ENCODE measurements around the gene DST. TPM values are rescaled to one million over a fixed set of nuclear protein-coding genes. Genes with fewer than 3 reads are reported as not detected.

DST gene
- total RNA-seq, 1 donor from 2014 or later: 259 TPM

DNA sequence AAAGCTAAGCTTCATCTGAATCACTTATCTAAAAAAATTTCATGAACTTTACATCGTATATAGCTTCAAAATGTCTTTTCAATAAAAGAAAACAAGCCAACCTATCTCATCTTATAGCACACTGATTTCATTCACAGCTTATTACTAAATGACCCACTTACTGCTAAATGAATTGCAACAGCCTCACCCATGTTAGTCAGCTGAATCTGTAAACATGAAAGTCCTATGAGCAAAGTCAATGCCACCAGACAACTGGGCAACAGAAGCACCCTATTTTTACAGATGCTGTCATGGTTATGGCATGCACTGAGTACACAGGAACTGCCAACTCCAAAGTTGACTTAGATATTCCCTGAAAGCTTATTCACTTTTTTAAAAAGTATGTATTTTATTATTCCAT lies 41.2 kb upstream of the DST start:
- Histone ChIP-seq H3K36me3 (no peaks in the 10 kb centered on the region), H2AFZ (replicated peaks) (no peak overlapping the region), H3F3A (ENCODE audit: low read depth) (no peaks in the 10 kb centered on the region), H4K20me1 (ENCODE audit: low read depth) (peaks cover 43% of the 10 kb centered on the region), H3K4me3 (no peak overlapping the region), H3K27ac (no peak overlapping the region), H3K9ac (no peak overlapping the region), H3K4me2 (no peak overlapping the region), H3K9me3 (ENCODE audit: low read depth) (no peaks in the 10 kb centered on the region), H3K27me3 (no peaks in the 10 kb centered on the region), H3K79me2 (ENCODE audit: low read depth) (peaks cover 53% of the 10 kb centered on the region), H3K4me1 (peaks cover 6% of the 10 kb centered on the region)
- no peaks in the 10 kb centered on the region for H3K9me3 Mint-ChIP-seq
- DNase-seq (ENCODE audit: low spot score): no peak
- no peaks in the 10 kb centered on the region for H3K27me3 Mint-ChIP-seq (ENCODE audit: insufficient read depth, low read depth)
- TF ChIP-seq, protein P1, sequence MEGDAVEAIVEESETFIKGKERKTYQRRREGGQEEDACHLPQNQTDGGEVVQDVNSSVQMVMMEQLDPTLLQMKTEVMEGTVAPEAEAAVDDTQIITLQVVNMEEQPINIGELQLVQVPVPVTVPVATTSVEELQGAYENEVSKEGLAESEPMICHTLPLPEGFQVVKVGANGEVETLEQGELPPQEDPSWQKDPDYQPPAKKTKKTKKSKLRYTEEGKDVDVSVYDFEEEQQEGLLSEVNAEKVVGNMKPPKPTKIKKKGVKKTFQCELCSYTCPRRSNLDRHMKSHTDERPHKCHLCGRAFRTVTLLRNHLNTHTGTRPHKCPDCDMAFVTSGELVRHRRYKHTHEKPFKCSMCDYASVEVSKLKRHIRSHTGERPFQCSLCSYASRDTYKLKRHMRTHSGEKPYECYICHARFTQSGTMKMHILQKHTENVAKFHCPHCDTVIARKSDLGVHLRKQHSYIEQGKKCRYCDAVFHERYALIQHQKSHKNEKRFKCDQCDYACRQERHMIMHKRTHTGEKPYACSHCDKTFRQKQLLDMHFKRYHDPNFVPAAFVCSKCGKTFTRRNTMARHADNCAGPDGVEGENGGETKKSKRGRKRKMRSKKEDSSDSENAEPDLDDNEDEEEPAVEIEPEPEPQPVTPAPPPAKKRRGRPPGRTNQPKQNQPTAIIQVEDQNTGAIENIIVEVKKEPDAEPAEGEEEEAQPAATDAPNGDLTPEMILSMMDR (IDR thresholded peaks at IDR 0.05): no peak
- no peak for TF ChIP-seq EZH2 (IDR thresholded peaks at IDR 0.05)
- no peak for TF ChIP-seq EZH2phosphoT487 (IDR thresholded peaks at IDR 0.05)
- no peak overlapping the region for H3K4me3 Mint-ChIP-seq
- H3K27ac Mint-ChIP-seq: no peak overlapping the region
- no peaks in the 10 kb centered on the region for H3K4me1 Mint-ChIP-seq
- H3K36me3 Mint-ChIP-seq: peaks cover 12% of the 10 kb centered on the region

DNA sequence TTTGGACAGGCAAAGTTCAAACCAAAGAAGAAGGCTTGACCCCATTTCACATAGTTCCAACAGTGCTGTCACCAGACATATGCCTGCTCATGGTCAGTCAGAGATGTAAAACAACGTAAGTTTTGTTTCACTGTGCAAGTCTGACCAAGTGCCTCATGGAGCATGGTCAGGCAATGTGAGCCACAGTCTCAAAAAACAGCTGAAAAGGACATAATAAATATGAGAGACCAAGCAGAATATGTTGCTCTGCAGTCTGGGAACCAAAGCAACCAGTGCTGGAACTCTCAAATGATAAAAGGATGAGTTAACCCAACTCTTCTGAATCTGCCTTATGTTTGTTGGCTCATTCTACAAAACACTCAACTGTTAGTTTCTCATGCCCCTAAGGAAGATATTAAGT lies 39.9 kb upstream of the DST start:
- Mint-ChIP-seq H3K9me3 (no peaks in the 10 kb centered on the region), H3K27me3 (ENCODE audit: insufficient read depth, low read depth) (no peaks in the 10 kb centered on the region), H3K27ac (no peak overlapping the region), H3K4me1 (no peaks in the 10 kb centered on the region), H3K36me3 (peaks cover 12% of the 10 kb centered on the region), H3K4me3 (no peak overlapping the region)
- H3K4me3 ChIP-seq: no peak overlapping the region
- no peak for DNase-seq (ENCODE audit: low spot score)
- H4K20me1 ChIP-seq (ENCODE audit: low read depth): peaks cover 34% of the 10 kb centered on the region
- no peaks in the 10 kb centered on the region for H3K9me3 ChIP-seq (ENCODE audit: low read depth)
- no peaks in the 10 kb centered on the region for H3K36me3 ChIP-seq
- no peak for TF ChIP-seq EZH2phosphoT487 (IDR thresholded peaks at IDR 0.05)
- no peak overlapping the region for H2AFZ ChIP-seq (replicated peaks)
- H3K79me2 ChIP-seq (ENCODE audit: low read depth): peaks cover 45% of the 10 kb centered on the region
- no peak overlapping the region for H3K9ac ChIP-seq
- no peaks in the 10 kb centered on the region for H3F3A ChIP-seq (ENCODE audit: low read depth)
- H3K27me3 ChIP-seq: no peaks in the 10 kb centered on the region
- H3K4me1 ChIP-seq: peaks cover 5% of the 10 kb centered on the region
- no peak overlapping the region for H3K27ac ChIP-seq
- no peak overlapping the region for H3K4me2 ChIP-seq

DNA sequence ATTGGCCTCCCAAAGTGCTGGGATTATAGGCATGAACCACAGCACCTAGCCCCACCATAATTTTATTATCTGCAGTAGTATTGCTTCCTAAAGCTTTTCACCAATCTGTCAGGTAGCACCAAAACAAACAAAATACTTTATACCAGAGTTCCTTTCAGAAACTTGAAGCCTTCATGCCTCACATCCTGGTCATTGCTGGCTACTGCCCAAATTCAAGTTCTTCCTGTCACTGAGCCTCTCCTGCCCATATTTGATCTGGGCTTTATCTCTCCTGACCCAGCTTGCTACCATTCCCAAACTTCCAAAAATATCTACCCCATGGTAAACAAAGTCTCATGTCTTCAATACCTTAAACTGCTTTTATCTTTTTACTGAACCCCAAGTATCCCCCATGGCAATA lies 34.9 kb upstream of the DST start:
- H3K27me3 ChIP-seq: no peaks in the 10 kb centered on the region
- Mint-ChIP-seq H3K36me3 (peaks cover 16% of the 10 kb centered on the region), H3K4me3 (no peak overlapping the region), H3K4me1 (peaks cover under 1% of the 10 kb centered on the region), H3K27me3 (ENCODE audit: insufficient read depth, low read depth) (peaks cover 3% of the 10 kb centered on the region), H3K27ac (no peak overlapping the region), H3K9me3 (peaks cover 10% of the 10 kb centered on the region)
- peaks cover 6% of the 10 kb centered on the region for H3K36me3 ChIP-seq
- H4K20me1 ChIP-seq (ENCODE audit: low read depth): peaks cover 26% of the 10 kb centered on the region
- TF ChIP-seq, protein P1 (IDR thresholded peaks at IDR 0.05): no peak
- TF ChIP-seq EZH2phosphoT487 (IDR thresholded peaks at IDR 0.05) (no peak), EZH2 (IDR thresholded peaks at IDR 0.05) (no peak)
- peaks cover 2% of the 10 kb centered on the region for H3K4me1 ChIP-seq
- no peak overlapping the region for H2AFZ ChIP-seq (replicated peaks)
- no peaks in the 10 kb centered on the region for H3K9me3 ChIP-seq (ENCODE audit: low read depth)
- no peak for DNase-seq (ENCODE audit: low spot score)
- no peak overlapping the region for H3K27ac ChIP-seq
- H3F3A ChIP-seq (ENCODE audit: low read depth): no peaks in the 10 kb centered on the region
- H3K9ac ChIP-seq: no peak overlapping the region
- no peak overlapping the region for H3K4me2 ChIP-seq
- H3K4me3 ChIP-seq: no peak overlapping the region
- peaks cover 54% of the 10 kb centered on the region for H3K79me2 ChIP-seq (ENCODE audit: low read depth)

DNA sequence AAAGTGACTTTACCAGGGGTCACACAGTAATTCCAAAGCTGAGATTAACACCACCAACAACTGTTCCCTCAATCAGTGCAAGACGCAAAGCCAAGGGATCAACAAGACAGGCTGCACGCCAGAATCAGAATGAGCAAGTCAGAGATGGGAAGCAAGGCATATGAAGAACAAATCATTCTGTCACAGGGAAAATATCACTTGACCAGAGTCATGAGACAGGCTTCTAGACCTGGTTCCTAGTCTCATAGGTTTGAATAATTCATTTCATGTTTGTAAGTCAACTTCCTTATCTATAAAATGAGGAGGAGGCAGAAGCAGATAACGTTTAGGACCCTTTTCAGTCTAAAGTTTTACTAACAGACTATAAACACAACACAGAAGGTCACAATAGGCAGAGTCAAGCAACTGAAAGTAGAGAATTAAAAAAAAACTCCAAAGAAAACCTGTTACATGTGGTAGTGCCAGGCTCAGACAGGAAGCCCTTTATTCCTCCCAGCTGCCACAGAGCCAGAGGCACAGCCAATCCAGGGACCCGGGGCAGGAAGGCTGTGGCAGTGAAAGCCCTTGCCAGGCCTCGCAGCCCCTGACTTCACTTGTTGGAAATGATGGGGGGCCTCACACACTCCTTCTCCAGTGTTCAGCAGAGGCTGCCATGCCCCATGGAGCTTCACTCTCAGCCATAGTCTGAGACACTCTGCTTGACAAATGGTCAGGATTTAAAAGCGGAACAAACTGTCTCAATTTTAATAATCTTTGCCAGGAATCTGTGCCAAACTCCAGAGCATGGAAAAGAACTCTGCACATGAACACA lies 29.2 kb upstream of the DST start:
- H3K9me3 ChIP-seq (ENCODE audit: low read depth): no peaks in the 10 kb centered on the region
- peaks cover 6% of the 10 kb centered on the region for H3K36me3 ChIP-seq
- H2AFZ ChIP-seq (replicated peaks): no peak overlapping the region
- H3K4me3 ChIP-seq: no peak overlapping the region
- Mint-ChIP-seq H3K4me3 (no peak overlapping the region), H3K27ac (no peak overlapping the region), H3K27me3 (ENCODE audit: insufficient read depth, low read depth) (no peaks in the 10 kb centered on the region), H3K36me3 (peaks cover 13% of the 10 kb centered on the region), H3K9me3 (peaks cover 10% of the 10 kb centered on the region), H3K4me1 (peaks cover 14% of the 10 kb centered on the region)
- no peak overlapping the region for H3K27ac ChIP-seq
- H3K4me2 ChIP-seq: no peak overlapping the region
- no peak overlapping the region for H3K9ac ChIP-seq
- peaks cover 61% of the 10 kb centered on the region for H3K79me2 ChIP-seq (ENCODE audit: low read depth)
- peaks cover 8% of the 10 kb centered on the region for H3F3A ChIP-seq (ENCODE audit: low read depth)
- no peak for DNase-seq (ENCODE audit: low spot score)
- no peaks in the 10 kb centered on the region for H3K27me3 ChIP-seq
- TF ChIP-seq EZH2phosphoT487 (IDR thresholded peaks at IDR 0.05) (no peak), EZH2 (IDR thresholded peaks at IDR 0.05) (no peak)
- TF ChIP-seq, protein P1 (IDR thresholded peaks at IDR 0.05): no peak
- peaks cover 33% of the 10 kb centered on the region for H4K20me1 ChIP-seq (ENCODE audit: low read depth)
- H3K4me1 ChIP-seq: peaks cover 9% of the 10 kb centered on the region
